HEK293 (cell line): Measurements from ENCODE around the gene TNN.

Experiments used
- CTCF ChIA-PET: fragments of 350-600 bp; formaldehyde crosslinking; extraction: SDS; loops from one replicate; lab custom pipeline; 2021; ENCODE audit warnings: antibody characterized with exemption; lab: Yijun Ruan, JAX
- POLR2A ChIA-PET: fragments of 300-600 bp; formaldehyde crosslinking; extraction: SDS; loops from one replicate; lab custom pipeline; 2020; ENCODE audit warnings: antibody characterized with exemption, inconsistent platforms; lab: Yijun Ruan, JAX
- H3K27ac ChIP-seq: fragments of 200-500 bp; sonication (Bioruptor generic); 2 replicates; pipeline ENCODE4 v1.5.1; 2014; ENCODE audit warnings: low read depth, low read length, control low read depth, inconsistent platforms; ENCODE audit errors: extremely low read depth
- H3K36me3 ChIP-seq, 2 experiments: fragments of 200-500 bp in 1 of 2; sonication (Bioruptor generic) in 1 of 2; 1 replicate in 1 of 2; 2 replicates in 1 of 2; pipeline ENCODE4 v1.5.1; 2014 to 2017; ENCODE audit warnings: inconsistent platforms in 2 of 2, low read length in 2 of 2; ENCODE audit not compliant: control insufficient read depth in 2 of 2, insufficient read depth in 1 of 2
- H3K4me1 ChIP-seq: fragments of 200-500 bp; sonication (Bioruptor generic); 2 replicates; pipeline ENCODE4 v1.5.1; 2014; ENCODE audit warnings: mild to moderate bottlenecking, low read length, inconsistent platforms; ENCODE audit not compliant: control insufficient read depth, insufficient read depth
- H3K4me3 ChIP-seq: 2 replicates; pipeline ENCODE4 v1.5.1; 2011; ENCODE audit warnings: low read depth, mild to moderate bottlenecking, control low read depth, low read length, moderate library complexity
- H3K9me3 ChIP-seq: fragments of 200-500 bp; sonication (Bioruptor generic); 2 replicates; pipeline ENCODE4 v1.5.1; 2014; ENCODE audit warnings: low read depth, low read length, inconsistent platforms; ENCODE audit not compliant: control insufficient read depth, insufficient read depth
- GLIS1 ChIP-seq: fragments of 450-650 bp; formaldehyde crosslinking; IDR thresholded peaks from 2 replicates; pipeline ENCODE4 v1.5.1; 2016; ENCODE audit warnings: missing biosample characterization, missing genetic modification characterization
- KLF10 ChIP-seq: fragments of 450-650 bp; IDR thresholded peaks from 2 replicates; pipeline ENCODE4 v1.5.1; 2018; ENCODE audit warnings: missing biosample characterization, mild to moderate bottlenecking, missing genetic modification characterization
- KLF7 ChIP-seq: fragments of 450-650 bp; formaldehyde crosslinking; IDR thresholded peaks from 2 replicates; pipeline ENCODE4 v1.5.1; 2016; ENCODE audit warnings: missing biosample characterization, missing genetic modification characterization, borderline replicate concordance
- PRDM10 ChIP-seq: fragments of 450-650 bp; formaldehyde crosslinking; IDR thresholded peaks from 2 replicates; pipeline ENCODE4 v1.5.1; 2016; ENCODE audit warnings: missing biosample characterization, missing genetic modification characterization
- RBAK ChIP-seq: fragments of 450-650 bp; formaldehyde crosslinking; IDR thresholded peaks from 2 replicates; pipeline ENCODE4 v1.5.1; 2016; ENCODE audit warnings: missing biosample characterization, missing genetic modification characterization
- SCRT2 ChIP-seq: fragments of 450-650 bp; formaldehyde crosslinking; IDR thresholded peaks from 2 replicates; pipeline ENCODE4 v1.5.1; 2016; ENCODE audit warnings: missing biosample characterization, missing genetic modification characterization
- SP7 ChIP-seq: fragments of 450-650 bp; formaldehyde crosslinking; IDR thresholded peaks from 2 replicates; pipeline ENCODE4 v1.5.1; 2016; ENCODE audit warnings: missing biosample characterization, missing genetic modification characterization
- ZBTB48 ChIP-seq: fragments of 450-650 bp; formaldehyde crosslinking; IDR thresholded peaks from 2 replicates; pipeline ENCODE4 v1.5.1; 2016; ENCODE audit warnings: missing biosample characterization, missing genetic modification characterization
- ZBTB8A ChIP-seq: fragments of 450-650 bp; formaldehyde crosslinking; IDR thresholded peaks from 2 replicates; pipeline ENCODE4 v1.5.1; 2016; ENCODE audit warnings: missing biosample characterization, missing genetic modification characterization
- ZNF121 ChIP-seq: fragments of 450-650 bp; formaldehyde crosslinking; IDR thresholded peaks from 2 replicates; pipeline ENCODE4 v1.5.1; 2016; ENCODE audit warnings: missing biosample characterization, missing genetic modification characterization
- ZNF146 ChIP-seq: fragments of 450-650 bp; formaldehyde crosslinking; IDR thresholded peaks from 2 replicates; pipeline ENCODE4 v1.5.1; 2016; ENCODE audit warnings: missing biosample characterization, missing genetic modification characterization
- ZNF274 ChIP-seq, 2 experiments: fragments of 200-500 bp in 1 of 2; fragments of 450-650 bp in 1 of 2; sonication (Bioruptor generic) in 1 of 2; formaldehyde crosslinking in 1 of 2; IDR thresholded peaks; 2 replicates each; pipeline versions ENCODE4 v1.5.1 to v1.6.1; 2014 to 2016; ENCODE audit warnings: borderline replicate concordance in 1 of 2, inconsistent platforms in 1 of 2, low read length in 1 of 2, missing biosample characterization in 1 of 2, missing genetic modification characterization in 1 of 2
- ZNF311 ChIP-seq: fragments of 450-650 bp; formaldehyde crosslinking; IDR thresholded peaks from 2 replicates; pipeline ENCODE4 v1.5.1; 2017; ENCODE audit warnings: missing biosample characterization, missing genetic modification characterization, borderline replicate concordance
- ZNF362 ChIP-seq: fragments of 450-650 bp; formaldehyde crosslinking; IDR thresholded peaks from 2 replicates; pipeline ENCODE4 v1.5.1; 2016; ENCODE audit warnings: missing biosample characterization, missing genetic modification characterization
- ZNF391 ChIP-seq: fragments of 450-650 bp; formaldehyde crosslinking; IDR thresholded peaks from 2 replicates; pipeline ENCODE4 v1.5.1; 2016; ENCODE audit warnings: low read depth, missing biosample characterization, missing genetic modification characterization, borderline replicate concordance
- ZNF513 ChIP-seq: fragments of 450-650 bp; IDR thresholded peaks from 2 replicates; pipeline ENCODE4 v1.5.1; 2018; ENCODE audit warnings: missing biosample characterization, missing genetic modification characterization
- ZNF521 ChIP-seq: fragments of 450-650 bp; formaldehyde crosslinking; IDR thresholded peaks from 2 replicates; pipeline ENCODE4 v1.5.1; 2017; ENCODE audit warnings: missing biosample characterization, mild to moderate bottlenecking, missing genetic modification characterization
- ZNF571 ChIP-seq: fragments of 450-650 bp; formaldehyde crosslinking; IDR thresholded peaks from 2 replicates; pipeline ENCODE4 v1.5.0; 2017; ENCODE audit warnings: missing biosample characterization, missing genetic modification characterization
- ZNF837 ChIP-seq: fragments of 450-650 bp; formaldehyde crosslinking; IDR thresholded peaks from 2 replicates; pipeline ENCODE4 v1.5.1; 2016; ENCODE audit warnings: missing biosample characterization, missing genetic modification characterization
- TF ChIP-seq, protein P1 (sequence below): fragments of 450-650 bp; formaldehyde crosslinking; IDR thresholded peaks from 2 replicates; pipeline ENCODE4 v1.5.1; 2017; ENCODE audit warnings: missing biosample characterization, missing genetic modification characterization
- TF ChIP-seq, protein P2 (sequence below): fragments of 450-650 bp; formaldehyde crosslinking; IDR thresholded peaks from 2 replicates; pipeline ENCODE4 v1.5.1; 2016; ENCODE audit warnings: missing biosample characterization, missing genetic modification characterization
- TF ChIP-seq, protein P3 (sequence below): fragments of 450-650 bp; formaldehyde crosslinking; optimal IDR thresholded peaks from 2 replicates; pipeline ENCODE3; 2016; ENCODE audit warnings: missing biosample characterization, mild to moderate bottlenecking, missing genetic modification characterization

The TNN gene

DNA sequence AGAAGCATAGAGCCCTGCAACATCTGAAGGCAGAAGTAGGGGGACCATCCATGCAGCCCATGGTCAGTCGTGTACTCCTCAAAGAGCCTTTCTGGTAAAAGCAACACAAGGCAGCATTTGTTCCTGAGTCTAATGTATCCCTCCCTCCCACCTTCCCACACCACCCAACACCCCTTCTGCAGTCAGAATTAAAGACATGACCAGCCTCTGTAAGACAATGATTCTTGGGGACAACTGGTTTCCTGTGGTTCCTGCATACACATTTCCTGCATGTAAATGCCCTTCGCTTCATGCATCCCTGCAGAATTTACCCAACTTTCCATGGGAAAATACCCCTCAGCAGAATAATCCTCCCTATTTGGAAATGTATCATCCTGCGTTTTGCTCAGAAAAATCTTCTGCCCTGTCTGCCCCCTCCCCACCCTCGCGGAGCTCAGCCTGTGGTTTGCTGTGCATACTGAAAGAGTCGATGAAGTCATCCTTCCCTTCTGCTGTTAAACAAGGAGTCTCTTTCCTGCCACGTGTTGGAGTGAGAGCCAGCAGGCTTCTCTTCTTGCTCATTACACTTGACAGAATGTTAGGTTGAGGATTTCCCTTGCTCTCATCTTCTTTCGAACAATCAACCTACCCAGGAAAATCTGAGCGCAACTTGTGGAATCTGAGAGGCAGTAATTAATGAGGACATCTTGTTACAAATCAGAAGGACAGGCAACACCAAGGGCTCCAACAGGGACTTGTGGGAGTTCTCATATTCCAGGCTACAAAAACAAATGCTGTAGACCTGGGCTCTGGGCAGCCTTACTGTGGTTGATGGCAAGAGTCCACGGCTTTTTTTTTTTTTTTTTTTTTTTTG, 4.7 kb downstream of the TNN start (continued):
- TF ChIP-seq, protein P1, sequence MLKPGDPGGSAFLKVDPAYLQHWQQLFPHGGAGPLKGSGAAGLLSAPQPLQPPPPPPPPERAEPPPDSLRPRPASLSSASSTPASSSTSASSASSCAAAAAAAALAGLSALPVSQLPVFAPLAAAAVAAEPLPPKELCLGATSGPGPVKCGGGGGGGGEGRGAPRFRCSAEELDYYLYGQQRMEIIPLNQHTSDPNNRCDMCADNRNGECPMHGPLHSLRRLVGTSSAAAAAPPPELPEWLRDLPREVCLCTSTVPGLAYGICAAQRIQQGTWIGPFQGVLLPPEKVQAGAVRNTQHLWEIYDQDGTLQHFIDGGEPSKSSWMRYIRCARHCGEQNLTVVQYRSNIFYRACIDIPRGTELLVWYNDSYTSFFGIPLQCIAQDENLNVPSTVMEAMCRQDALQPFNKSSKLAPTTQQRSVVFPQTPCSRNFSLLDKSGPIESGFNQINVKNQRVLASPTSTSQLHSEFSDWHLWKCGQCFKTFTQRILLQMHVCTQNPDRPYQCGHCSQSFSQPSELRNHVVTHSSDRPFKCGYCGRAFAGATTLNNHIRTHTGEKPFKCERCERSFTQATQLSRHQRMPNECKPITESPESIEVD, result no peak
- TF ChIP-seq, protein P2, sequence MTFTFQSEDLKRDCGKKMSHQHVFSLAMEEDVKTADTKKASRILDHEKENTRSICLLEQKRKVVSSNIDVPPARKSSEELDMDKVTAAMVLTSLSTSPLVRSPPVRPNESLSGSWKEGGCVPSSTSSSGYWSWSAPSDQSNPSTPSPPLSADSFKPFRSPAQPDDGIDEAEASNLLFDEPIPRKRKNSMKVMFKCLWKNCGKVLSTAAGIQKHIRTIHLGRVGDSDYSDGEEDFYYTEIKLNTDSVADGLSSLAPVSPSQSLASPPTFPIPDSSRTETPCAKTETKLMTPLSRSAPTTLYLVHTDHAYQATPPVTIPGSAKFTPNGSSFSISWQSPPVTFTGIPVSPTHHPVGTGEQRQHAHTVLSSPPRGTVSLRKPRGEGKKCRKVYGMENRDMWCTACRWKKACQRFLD (tag by site-specific recombination), result no peak
- TF ChIP-seq ZNF274 (IDR thresholded peaks at IDR 0.05; ENCODE audit: low read length), result no peak
- TF ChIP-seq ZNF274 (tag by site-specific recombination; IDR thresholded peaks at IDR 0.05; ENCODE audit: borderline replicate concordance), result no peak
- no peak for TF ChIP-seq KLF7 (tag by site-specific recombination)
- TF ChIP-seq ZNF362, result no peak
- TF ChIP-seq ZNF571 (tag by site-specific recombination), result no peak
- TF ChIP-seq ZBTB48 (tag by site-specific recombination), result no peak
- no peak for TF ChIP-seq ZNF513 (tag by site-specific recombination)
- TF ChIP-seq ZNF521 (tag by site-specific recombination), result no peak
- TF ChIP-seq KLF10, result no peak
- TF ChIP-seq ZBTB8A (tag by site-specific recombination), result no peak

GRCh38 chr1:175073061-175073460, 5.4 kb downstream of the TNN start:
- Histone ChIP-seq H3K4me1 (no peaks in the 10 kb centered on the region), H3K36me3 (no peaks in the 10 kb centered on the region), H3K27ac (no peak overlapping the region), H3K9me3 (no peaks in the 10 kb centered on the region), H3K4me3 (no peak overlapping the region)
- ChIA-PET POLR2A (no interaction called here), CTCF (interaction anchor here (1.4 kb wide), 1 partner anchor 11 kb away, joined by 3 read pairs; no protein-coding TSS in a partner anchor)
- TF ChIP-seq ZNF391 (tag by site-specific recombination) (no peak), SP7 (tag by site-specific recombination) (no peak), GLIS1 (tag by site-specific recombination) (no peak), KLF10 (no peak), ZNF837 (tag by site-specific recombination) (no peak), SCRT2 (tag by site-specific recombination) (no peak), ZNF311 (tag by site-specific recombination) (no peak)

DNA sequence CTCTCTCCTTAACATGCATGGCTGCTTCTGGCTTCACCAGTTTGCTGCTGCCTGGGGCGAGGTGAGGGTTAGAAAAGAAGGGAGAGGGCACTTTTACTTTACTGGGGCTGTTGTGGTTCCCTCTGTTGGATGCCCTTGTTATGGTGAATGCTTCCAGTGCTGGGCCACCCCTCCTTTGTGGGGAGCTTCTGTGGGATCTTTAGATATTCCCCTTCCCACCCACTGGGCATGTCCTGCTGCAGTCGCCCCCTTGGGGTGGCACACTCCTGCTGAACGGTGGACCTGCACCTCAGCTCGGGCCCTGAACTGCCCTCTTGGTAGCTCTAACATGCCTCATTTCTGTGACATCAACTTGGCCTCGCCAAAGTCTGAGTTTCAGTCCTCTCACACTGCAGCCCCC, 6.0 kb downstream of the TNN start:
- no peaks in the 10 kb centered on the region for H3K36me3 ChIP-seq
- ChIA-PET CTCF (interaction anchor here (0.6 to 1.4 kb wide), 2 partner anchors 10 to 1486 kb away, joined by 3 read pairs; no protein-coding TSS in a partner anchor), POLR2A (no interaction called here)
- H3K4me3 ChIP-seq, result no peak overlapping the region
- H3K4me1 ChIP-seq, result no peaks in the 10 kb centered on the region
- no peak overlapping the region for H3K27ac ChIP-seq
- H3K9me3 ChIP-seq, result no peaks in the 10 kb centered on the region
- no peak for TF ChIP-seq ZNF121
- no peak for TF ChIP-seq RBAK
- no peak for TF ChIP-seq PRDM10 (tag by site-specific recombination)
- TF ChIP-seq, protein P3, sequence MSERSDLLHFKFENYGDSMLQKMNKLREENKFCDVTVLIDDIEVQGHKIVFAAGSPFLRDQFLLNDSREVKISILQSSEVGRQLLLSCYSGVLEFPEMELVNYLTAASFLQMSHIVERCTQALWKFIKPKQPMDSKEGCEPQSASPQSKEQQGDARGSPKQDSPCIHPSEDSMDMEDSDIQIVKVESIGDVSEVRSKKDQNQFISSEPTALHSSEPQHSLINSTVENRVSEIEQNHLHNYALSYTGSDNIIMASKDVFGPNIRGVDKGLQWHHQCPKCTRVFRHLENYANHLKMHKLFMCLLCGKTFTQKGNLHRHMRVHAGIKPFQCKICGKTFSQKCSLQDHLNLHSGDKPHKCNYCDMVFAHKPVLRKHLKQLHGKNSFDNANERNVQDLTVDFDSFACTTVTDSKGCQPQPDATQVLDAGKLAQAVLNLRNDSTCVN, result no peak
- no peak for TF ChIP-seq SCRT2 (tag by site-specific recombination)
- TF ChIP-seq ZNF146 (tag by site-specific recombination), result no peak
